ENCODE results near the gene STON1. TPM values are rescaled to one million over a fixed set of nuclear protein-coding genes. Genes with fewer than 3 reads are reported as not detected.
"Not testable (repeated sequence)": the region's sequence is repeated elsewhere in the genome, so short reads cannot be mapped to it uniquely, and the experiment has no call there.

STON1 gene
- total RNA-seq, 1 donor = 1.9 TPM

DNA sequence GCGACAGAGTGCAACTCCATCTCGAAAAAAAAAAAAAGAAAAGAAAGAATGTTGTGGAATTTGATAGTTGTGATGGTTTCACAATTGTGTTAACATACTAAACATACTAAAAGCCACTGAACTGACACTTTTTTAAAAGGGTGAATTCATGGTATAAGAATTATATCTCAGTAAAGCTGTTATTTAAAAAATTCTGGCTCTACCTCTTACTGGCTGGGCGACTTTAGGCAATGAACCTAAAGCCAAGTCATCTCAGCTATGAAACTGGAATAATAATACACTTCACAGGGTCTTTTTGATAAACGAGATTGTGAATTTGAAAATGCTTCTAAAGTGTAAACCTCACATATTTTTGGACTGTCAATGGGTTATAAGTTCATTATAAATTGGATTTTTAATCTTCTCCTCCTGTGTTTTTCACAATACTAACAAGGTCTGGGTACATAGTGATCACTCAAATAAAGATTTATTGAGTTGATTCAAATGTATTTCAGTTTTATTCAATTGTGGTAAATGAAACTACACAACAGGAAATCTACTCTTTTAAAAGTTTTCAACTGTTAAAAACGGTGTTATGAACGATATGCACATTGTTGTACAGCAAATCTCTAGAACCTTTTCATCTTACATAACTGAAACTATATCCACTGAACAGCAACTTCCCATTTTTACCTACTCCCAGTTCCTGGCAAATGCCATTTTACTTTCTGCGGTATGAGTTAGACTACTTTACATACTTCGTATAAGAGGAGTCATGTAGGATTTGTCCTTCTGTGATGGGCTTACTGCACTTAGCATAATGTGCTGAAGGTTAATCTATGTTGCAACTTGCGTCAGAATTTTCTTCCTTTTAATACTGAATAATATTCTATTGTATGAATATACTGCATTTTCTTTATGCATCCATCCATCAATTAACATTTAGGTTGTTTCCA lies 44.7 kb downstream of the STON1 start:
- Histone ChIP-seq H3K4me1 (ENCODE audit: insufficient read depth, low read length) (no peaks in the 10 kb centered on the region), H3K9me3 (ENCODE audit: low read depth, low read length) (no peaks in the 10 kb centered on the region), H3K4me3 (ENCODE audit: low read length) (no peak overlapping the region), H3K27me3 (ENCODE audit: insufficient read depth, low read length) (no peaks in the 10 kb centered on the region)

GRCh38 chr2:48578313-48578712 lies 48.4 kb downstream of the STON1 start:
- Histone ChIP-seq H3K4me3 (ENCODE audit: low read length) (no peak overlapping the region), H3K27me3 (ENCODE audit: insufficient read depth, low read length) (no peaks in the 10 kb centered on the region), H3K9me3 (ENCODE audit: low read depth, low read length) (no peaks in the 10 kb centered on the region), H3K4me1 (ENCODE audit: insufficient read depth, low read length) (no peaks in the 10 kb centered on the region)

DNA sequence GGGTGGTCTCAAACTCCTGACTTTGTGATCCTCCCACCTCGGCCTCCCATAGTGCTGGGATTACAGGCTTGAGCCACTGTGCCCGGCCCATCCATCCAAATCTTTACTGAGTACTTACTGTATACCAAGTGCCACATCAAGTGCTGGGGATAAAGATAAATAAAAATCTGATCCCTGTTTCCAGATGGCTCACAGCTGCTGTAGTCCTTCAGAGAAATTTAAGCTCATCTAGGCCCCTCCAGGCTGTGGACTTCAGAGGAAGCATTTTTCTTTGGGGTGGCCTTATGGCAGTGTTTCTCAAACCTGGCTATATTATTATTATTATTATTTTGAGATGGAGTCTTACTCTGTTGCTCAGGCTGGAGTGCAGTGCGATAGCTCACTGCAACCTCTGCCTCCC lies 54.0 kb downstream of the STON1 start:
- H3K9me3 ChIP-seq (ENCODE audit: low read depth, low read length) = no peaks in the 10 kb centered on the region
- H3K4me1 ChIP-seq (ENCODE audit: insufficient read depth, low read length) = no peaks in the 10 kb centered on the region

DNA sequence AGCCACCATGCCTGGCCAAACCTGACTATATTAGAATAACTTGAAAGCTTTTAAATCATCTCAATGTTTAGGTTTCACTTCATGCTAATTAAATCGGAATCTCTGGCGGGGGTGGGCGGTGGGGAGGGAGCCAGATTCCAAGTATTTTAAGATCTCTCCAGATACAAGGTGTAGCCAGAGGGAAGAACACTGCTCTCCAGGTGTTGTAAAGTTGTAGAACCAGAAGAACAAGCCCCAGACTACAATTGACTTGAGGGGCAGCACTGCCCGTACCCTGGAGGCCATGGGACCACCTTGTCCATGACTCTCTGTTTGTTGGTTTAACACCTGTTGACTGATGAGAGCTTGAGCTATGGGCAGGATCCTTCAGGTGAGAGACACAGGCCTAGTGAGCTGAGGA lies 54.6 kb downstream of the STON1 start:
- Histone ChIP-seq H3K27me3 (ENCODE audit: insufficient read depth, low read length) (no peaks in the 10 kb centered on the region), H3K9me3 (ENCODE audit: low read depth, low read length) (no peaks in the 10 kb centered on the region), H3K4me1 (ENCODE audit: insufficient read depth, low read length) (no peaks in the 10 kb centered on the region), H3K4me3 (ENCODE audit: low read length) (no peak overlapping the region)

More for the DNA sequence above, 54.0 kb downstream of the STON1 start:
- Histone ChIP-seq H3K27me3 (ENCODE audit: insufficient read depth, low read length) (no peaks in the 10 kb centered on the region), H3K4me3 (ENCODE audit: low read length) (no peak overlapping the region)

DNA sequence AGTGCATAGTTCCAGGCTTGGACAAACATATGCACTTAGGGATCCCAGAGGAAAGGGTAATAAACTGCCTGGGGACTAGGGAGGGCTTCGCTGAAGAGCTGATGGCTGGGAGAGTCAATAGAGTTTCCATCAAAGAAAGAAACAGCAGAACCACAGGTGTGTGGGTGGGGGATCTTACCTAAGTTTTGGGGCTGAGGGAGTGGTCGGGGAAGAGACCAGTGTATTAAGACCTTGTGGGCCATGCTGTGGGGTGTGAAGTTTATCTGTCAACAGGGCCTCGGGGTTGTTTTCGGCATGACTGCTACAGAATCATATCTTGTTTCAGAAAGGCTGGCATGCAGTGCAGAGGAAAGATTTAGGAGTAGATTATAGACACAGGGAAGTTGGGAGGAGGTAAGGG lies 56.5 kb downstream of the STON1 start:
- Histone ChIP-seq H3K9me3 (ENCODE audit: low read depth, low read length) (no peaks in the 10 kb centered on the region), H3K27me3 (ENCODE audit: insufficient read depth, low read length) (peaks cover under 1% of the 10 kb centered on the region)

GRCh38 chr2:48587560-48587959 lies 57.6 kb downstream of the STON1 start:
- H3K9me3 ChIP-seq (ENCODE audit: low read depth, low read length) = no peaks in the 10 kb centered on the region
- no peak overlapping the region for H3K4me3 ChIP-seq (ENCODE audit: low read length)
- peaks cover 3% of the 10 kb centered on the region for H3K27me3 ChIP-seq (ENCODE audit: insufficient read depth, low read length)
- no peaks in the 10 kb centered on the region for H3K4me1 ChIP-seq (ENCODE audit: insufficient read depth, low read length)

More for the DNA sequence above, 56.5 kb downstream of the STON1 start:
- H3K4me3 ChIP-seq (ENCODE audit: low read length) = no peak overlapping the region
- no peaks in the 10 kb centered on the region for H3K4me1 ChIP-seq (ENCODE audit: insufficient read depth, low read length)

DNA sequence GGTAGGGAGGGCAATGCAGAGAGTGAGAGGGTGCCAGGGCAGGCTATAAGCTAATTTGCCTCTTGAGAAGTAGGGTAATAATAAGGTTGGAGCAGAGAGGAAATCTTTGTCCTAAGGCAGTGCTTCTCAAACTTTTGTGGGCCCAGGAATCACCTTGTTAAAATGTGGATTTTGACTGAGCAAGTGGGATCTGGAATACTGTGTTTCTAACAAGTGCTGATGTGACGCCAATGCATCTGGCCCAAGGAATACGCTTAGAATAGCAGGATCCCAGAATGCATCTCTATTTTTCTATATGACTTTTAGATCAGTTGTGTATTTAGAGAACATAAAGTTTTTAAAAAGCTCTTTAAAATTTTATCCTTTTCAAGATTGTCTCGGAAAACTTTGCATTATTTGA lies 58.0 kb downstream of the STON1 start:
- peaks cover 3% of the 10 kb centered on the region for H3K27me3 ChIP-seq (ENCODE audit: insufficient read depth, low read length)
- H3K4me3 ChIP-seq (ENCODE audit: low read length) = no peak overlapping the region
- H3K4me1 ChIP-seq (ENCODE audit: insufficient read depth, low read length) = no peaks in the 10 kb centered on the region
- H3K9me3 ChIP-seq (ENCODE audit: low read depth, low read length) = no peaks in the 10 kb centered on the region

GRCh38 chr2:48588745-48589144 lies 58.8 kb downstream of the STON1 start:
- no peaks in the 10 kb centered on the region for H3K9me3 ChIP-seq (ENCODE audit: low read depth, low read length)
- H3K4me1 ChIP-seq (ENCODE audit: insufficient read depth, low read length) = no peaks in the 10 kb centered on the region
- H3K4me3 ChIP-seq (ENCODE audit: low read length) = no peak overlapping the region
- peaks cover 3% of the 10 kb centered on the region for H3K27me3 ChIP-seq (ENCODE audit: insufficient read depth, low read length)

- peaks cover 3% of the 10 kb centered on the region for H3K27me3 ChIP-seq (ENCODE audit: insufficient read depth, low read length)
- H3K9me3 ChIP-seq (ENCODE audit: low read depth, low read length) = no peaks in the 10 kb centered on the region
- no peak overlapping the region for H3K4me3 ChIP-seq (ENCODE audit: low read length)
- no peaks in the 10 kb centered on the region for H3K4me1 ChIP-seq (ENCODE audit: insufficient read depth, low read length)
Observed at GRCh38 chr2:48589170-48589767, 59.3 kb downstream of the STON1 start.

- Histone ChIP-seq H3K27me3 (ENCODE audit: insufficient read depth, low read length) (peaks cover 3% of the 10 kb centered on the region), H3K4me3 (ENCODE audit: low read length) (no peak overlapping the region), H3K4me1 (ENCODE audit: insufficient read depth, low read length) (no peaks in the 10 kb centered on the region), H3K9me3 (ENCODE audit: low read depth, low read length) (no peaks in the 10 kb centered on the region)
Observed at GRCh38 chr2:48590017-48590416, 60.1 kb downstream of the STON1 start.

- no peaks in the 10 kb centered on the region for H3K4me1 ChIP-seq (ENCODE audit: insufficient read depth, low read length)
Observed at GRCh38 chr2:48592067-48592466, 62.1 kb downstream of the STON1 start.

DNA sequence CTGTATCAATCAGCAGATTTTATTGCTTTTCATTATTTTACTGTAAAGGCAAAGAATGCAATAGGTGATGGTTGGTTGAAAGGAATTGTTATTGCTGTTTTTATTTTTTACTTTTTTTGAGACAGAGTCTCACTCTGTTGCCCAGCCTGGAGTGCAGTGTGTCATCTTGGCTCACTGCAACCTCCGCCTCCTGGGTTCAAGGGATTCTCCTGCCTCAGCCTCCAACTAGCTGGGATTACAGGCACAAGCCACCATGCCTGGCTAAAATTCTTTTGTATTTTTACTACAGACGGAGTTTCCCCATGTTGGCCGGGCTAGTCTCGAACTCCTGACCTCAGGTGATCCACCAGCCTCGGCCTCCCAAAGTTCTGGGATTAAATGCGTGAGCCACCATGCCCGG lies 66.8 kb downstream of the STON1 start:
- not testable (repeated sequence) for H3K27me3 ChIP-seq (ENCODE audit: insufficient read depth, low read length); H3K4me3 ChIP-seq (ENCODE audit: low read length); H3K4me1 ChIP-seq (ENCODE audit: insufficient read depth, low read length); H3K9me3 ChIP-seq (ENCODE audit: low read depth, low read length)

More at GRCh38 chr2:48592067-48592466, 62.1 kb downstream of the STON1 start:
- Histone ChIP-seq H3K4me3 (ENCODE audit: low read length) (no peak overlapping the region), H3K9me3 (ENCODE audit: low read depth, low read length) (no peaks in the 10 kb centered on the region), H3K27me3 (ENCODE audit: insufficient read depth, low read length) (peaks cover 3% of the 10 kb centered on the region)

- Histone ChIP-seq H3K27me3 (ENCODE audit: insufficient read depth, low read length) (no peaks in the 10 kb centered on the region), H3K4me3 (ENCODE audit: low read length) (no peak overlapping the region), H3K4me1 (ENCODE audit: insufficient read depth, low read length) (no peaks in the 10 kb centered on the region), H3K9me3 (ENCODE audit: low read depth, low read length) (no peaks in the 10 kb centered on the region)
Observed at GRCh38 chr2:48597492-48597891, 67.5 kb downstream of the STON1 start.

DNA sequence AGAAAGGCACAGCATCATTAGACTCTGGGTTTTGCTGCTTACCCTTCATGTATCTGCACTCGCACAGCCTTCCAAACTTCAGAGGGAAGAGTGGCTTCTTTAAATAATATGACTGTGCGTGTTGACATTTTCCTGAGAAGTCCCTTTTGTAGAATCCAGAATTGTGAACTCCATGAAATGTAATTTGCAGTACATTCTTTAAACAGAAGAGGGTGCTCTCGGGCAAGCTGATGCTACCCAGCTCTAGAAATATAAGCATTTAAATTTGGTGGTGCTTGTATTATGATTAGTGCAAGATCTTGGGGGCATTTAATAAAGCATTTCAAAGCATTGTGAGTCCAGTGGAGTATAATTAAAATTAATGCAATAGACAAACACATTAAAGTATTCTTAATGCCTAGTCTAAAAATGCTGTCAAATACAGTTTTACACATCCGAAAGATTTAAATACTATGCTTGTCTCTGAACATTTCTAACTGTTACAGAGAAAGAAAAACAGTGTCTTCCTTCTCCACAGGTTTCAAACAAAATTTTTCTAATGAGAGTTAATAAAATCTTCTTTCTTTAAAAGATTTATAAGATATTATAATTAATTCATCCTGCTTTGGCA lies 70.4 kb downstream of the STON1 start:
- Histone ChIP-seq H3K27me3 (ENCODE audit: insufficient read depth, low read length) (no peaks in the 10 kb centered on the region), H3K9me3 (ENCODE audit: low read depth, low read length) (no peaks in the 10 kb centered on the region), H3K4me1 (ENCODE audit: insufficient read depth, low read length) (no peaks in the 10 kb centered on the region), H3K4me3 (ENCODE audit: low read length) (no peak overlapping the region)

DNA sequence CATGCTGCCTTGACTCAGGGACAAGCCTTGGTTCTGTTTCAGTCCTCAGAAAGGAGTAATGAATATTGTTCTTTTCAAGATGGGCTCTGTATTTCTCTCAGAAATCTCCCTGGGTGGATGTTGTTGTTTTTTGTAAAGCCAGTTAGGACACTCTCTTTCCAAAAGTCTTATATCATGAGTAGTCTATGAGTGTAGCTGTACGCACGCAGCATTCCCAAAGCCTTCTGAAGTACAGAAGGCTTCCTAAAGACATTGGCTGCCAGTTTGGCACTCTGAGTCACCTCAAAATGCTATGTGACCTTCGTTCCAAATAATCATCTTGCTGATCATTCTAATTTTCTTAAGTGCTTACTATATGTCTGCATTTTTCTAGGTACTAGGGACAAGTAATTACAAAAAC lies 71.0 kb downstream of the STON1 start:
- no peaks in the 10 kb centered on the region for H3K9me3 ChIP-seq (ENCODE audit: low read depth, low read length)
- H3K4me1 ChIP-seq (ENCODE audit: insufficient read depth, low read length) = no peaks in the 10 kb centered on the region
- H3K27me3 ChIP-seq (ENCODE audit: insufficient read depth, low read length) = no peaks in the 10 kb centered on the region
- no peak overlapping the region for H3K4me3 ChIP-seq (ENCODE audit: low read length)

All from mononuclear cell (primary cell).